GM12801 (cell line): ENCODE data around the gene ARAP1.

Experiments
- TF ChIP-seq, protein P1 (sequence below): IDR thresholded peaks from one replicate; pipeline ENCODE4 v1.5.1; 2011; ENCODE audit warnings: control low read depth; ENCODE audit not compliant: insufficient read length; ENCODE audit errors: extremely low read depth

Gene ARAP1

DNA sequence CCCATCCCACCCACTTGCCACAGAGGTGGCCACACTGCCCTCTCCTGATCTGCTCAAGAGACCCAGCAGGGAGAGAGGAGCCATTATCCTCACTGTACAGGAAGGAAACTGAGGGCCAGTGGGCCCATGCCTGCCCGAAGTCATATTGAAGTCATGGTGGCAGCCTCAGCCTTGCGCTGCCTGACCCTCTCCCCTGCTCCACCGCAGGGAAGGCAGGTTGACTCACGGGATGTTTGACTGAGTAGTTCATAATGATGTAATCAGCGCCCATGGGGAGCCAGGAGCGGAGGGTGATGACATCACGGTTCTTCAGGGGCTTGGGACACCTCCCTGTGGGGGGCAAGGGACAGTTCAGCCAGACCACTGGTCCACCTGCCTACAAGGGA, 6.1 kb upstream of the ARAP1 start:
- TF ChIP-seq, protein P1, sequence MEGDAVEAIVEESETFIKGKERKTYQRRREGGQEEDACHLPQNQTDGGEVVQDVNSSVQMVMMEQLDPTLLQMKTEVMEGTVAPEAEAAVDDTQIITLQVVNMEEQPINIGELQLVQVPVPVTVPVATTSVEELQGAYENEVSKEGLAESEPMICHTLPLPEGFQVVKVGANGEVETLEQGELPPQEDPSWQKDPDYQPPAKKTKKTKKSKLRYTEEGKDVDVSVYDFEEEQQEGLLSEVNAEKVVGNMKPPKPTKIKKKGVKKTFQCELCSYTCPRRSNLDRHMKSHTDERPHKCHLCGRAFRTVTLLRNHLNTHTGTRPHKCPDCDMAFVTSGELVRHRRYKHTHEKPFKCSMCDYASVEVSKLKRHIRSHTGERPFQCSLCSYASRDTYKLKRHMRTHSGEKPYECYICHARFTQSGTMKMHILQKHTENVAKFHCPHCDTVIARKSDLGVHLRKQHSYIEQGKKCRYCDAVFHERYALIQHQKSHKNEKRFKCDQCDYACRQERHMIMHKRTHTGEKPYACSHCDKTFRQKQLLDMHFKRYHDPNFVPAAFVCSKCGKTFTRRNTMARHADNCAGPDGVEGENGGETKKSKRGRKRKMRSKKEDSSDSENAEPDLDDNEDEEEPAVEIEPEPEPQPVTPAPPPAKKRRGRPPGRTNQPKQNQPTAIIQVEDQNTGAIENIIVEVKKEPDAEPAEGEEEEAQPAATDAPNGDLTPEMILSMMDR: no peak

- TF ChIP-seq, protein P1: no peak
Observed at GRCh38 chr11:72755713-72756285, 3.6 kb upstream of the ARAP1 start.

DNA sequence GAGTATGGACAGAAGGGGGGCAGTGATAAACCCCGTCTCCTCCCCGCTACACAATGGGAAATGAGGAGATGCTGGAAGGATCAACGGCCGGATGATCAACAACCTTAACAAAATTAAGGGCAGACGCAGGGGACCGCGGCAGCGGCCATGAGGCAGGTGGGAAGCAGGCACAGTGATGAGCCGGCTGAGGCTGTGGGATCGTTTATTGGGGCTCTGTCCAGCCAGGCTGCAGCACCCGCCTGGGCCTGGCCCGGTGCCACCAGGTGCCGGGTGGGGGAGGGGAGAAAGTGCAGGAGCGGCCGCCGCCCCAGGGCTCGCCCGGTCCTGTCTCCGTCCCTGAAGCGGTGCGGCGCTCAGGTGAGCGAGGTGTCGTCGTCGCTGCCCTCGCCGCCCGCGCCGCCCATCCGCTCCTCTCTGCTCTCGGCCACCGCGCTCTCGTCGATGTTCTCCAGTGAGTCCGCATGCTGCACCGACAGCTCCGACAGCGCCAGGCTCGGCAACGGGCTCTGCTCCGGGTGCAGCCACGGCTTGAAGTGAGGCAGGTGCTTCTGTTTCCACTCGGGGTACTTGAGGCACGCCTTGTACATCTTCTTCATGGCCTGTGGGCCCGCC, 2.4 kb upstream of the ARAP1 start:
- TF ChIP-seq, protein P1: no peak

- TF ChIP-seq, protein P1: no peak
Observed at GRCh38 chr11:72754149-72754543, 1.9 kb upstream of the ARAP1 start.

DNA sequence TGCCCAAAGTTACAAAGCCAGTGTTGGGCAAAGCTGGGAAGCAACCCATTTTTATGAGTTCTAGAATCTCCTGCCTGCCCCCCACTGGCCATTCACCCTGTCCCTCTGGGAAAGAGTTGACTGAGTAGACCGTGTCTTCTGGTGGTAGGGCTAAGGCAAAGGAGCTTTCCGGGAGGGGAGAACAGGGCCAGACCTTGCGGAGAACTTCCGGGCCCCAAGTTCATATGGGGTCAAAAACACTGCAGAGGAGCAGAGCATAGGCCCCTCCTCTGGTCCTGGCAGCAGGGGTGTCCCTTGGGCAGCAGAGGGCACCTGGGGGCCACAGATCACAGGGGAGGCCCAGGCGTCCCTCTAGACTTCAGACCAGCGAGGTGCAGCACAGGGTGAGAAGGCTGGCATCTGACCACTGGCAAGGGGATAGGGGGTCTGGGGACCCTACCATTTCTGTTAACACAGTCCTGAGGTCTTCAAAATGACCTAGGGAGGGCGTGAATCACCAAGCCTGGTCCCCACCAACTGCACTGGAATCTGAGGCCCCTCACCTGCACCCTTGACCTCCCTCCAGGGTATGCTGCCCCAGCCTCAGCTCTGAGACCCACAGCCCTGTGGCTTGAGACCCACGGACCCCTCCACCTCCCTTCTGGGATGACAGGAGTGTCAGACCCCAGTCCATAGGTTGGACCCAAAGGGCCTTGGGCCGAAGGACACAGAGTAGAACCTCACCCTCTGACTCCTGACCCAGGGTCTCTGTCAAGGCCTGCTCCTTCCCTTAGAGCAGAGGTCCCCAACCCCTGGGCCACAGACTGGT, 1.3 kb upstream of the ARAP1 start:
- TF ChIP-seq, protein P1: no peak

DNA sequence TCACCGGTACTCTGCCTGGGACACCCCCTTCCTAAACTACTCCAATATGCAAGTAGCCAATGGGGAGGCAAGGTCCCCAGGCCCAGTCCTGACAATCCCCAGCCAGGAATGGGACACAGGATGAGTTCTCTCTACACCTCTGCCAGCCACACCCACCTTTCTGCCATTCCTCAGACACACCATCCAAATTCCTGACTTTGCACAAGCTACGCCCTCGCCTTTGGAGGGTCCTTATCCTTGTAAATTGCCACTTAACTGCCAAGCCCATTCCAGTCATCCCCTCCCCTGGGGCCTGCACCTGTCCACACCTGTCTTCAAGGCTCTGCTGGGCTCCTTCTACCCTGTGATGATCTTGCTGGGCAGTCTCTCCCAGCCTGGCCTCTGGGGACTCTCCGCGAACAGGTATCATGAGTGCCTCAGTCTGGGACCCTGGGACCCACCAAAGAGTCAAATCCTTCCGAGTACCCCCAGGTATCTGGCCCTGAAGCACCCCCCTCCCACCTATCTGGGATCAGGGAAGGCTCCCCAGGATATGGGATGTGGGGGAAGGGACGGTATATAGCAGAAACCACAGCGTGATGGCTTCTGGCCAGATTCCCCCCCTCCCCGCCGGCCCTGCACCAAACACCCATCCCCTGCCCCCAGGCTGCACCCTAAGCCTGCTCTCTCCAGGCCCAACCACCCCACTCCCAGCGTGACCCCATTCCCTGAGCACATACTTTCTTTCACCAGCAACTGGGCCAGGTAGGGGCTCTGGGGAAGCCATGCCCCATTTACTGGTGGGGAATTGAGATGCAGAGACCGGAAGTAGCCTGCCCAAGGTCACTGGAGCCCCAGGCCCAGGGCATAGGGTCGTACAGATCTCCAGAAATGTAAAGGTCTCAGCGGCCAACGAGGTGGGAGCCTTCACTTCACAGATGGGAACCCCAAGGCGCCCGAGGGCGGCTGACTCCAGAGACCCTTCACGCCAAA, 806 bp downstream of the ARAP1 start:
- TF ChIP-seq, protein P1: no peak

DNA sequence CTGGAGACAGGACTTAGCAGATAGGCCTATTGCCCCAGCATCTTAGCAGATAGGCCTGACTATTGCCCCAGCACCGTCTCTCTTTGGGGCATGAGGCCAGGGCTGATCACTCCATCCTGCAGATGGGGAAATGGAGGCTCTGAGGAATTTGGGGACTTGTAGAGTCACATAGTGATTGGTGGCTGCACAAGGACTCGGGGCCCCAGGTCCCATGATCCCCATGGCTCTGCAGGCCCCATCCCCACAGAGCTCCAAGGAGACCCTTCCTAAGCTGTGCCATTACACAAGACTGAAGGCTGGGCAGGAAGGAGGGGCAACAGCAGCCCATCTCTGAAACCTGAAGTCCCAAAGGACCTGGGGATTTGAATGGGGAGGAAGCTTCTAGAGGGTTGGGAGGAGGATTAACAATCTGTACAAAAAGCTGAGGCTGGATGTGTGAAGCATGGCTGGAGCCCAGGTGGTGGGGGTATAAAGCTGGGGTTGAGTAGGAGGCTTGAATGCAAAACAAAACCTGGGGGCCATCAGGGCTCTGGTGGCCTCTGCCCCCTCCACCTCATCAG, 1.6 kb downstream of the ARAP1 start:
- TF ChIP-seq, protein P1: no peak
